GM18508 (cell line): ENCODE results near the gene DLG2.
"Not testable (repeated sequence)": the region's sequence is repeated elsewhere in the genome, so short reads cannot be mapped to it uniquely, and the experiment has no call there.

ENCODE experiments used
- ATAC-seq: cut with Tn5 transposase; IDR thresholded peaks from one replicate; pipeline ENCODE4 v1.9.1; 2021; ENCODE audit warnings: moderate number of reproducible peaks; ENCODE audit not compliant: insufficient read depth, unreplicated experiment

The DLG2 gene

DNA sequence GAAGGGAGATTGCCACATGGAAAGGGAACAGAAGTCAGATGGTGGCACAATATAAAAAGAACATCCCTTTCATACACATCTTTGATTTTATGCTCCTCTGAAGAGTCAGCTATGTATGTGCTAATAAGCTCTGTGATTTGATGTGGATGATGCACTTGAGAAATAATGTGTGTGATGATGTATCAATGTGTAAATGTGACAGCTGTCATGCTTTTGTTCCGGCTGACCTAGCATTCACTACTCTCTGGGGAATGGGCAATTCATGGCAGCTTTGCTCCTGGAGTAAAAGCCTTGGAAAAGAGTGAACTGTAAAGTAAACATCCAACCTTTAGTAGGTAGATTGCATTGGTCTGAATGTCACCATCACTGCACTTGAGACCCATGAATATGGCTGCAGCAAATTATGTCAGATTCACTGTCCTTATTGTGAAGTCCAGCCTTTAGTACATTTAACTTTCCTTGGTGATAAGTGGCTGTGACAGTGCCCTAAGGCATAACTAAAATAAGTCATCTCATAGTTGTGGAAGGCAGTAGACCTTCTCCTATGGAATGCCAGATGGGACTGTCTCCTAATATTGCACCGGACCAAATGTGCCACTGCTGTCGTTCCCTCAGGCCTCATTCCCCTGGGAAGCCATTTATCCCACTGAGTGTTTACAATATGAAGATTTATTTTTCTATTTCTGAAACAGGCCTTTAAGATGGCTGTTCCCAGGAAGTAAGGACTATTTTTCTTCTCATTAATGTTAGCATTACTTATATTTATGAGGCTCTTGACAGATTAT, 2162.8 kb downstream of the DLG2 start:
- ATAC-seq, result no peak

DNA sequence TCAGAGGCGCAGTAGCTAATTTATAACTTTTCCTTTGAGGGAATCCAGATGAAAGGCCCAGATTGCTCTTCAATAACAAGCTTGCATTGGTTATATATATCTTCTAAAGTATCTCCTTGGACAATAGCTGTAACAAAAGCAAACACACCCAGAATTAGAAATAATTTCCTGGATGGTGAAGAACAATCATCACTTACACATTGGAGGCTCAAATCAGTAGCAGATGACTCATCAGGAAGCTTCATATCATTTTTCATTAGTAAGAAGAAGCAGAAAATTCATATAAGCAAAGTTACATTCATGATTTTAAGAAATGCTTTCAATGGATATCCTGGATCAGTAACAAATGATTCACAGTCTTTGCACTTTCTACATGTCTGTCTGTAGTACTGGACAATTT, 2167.3 kb downstream of the DLG2 start:
- ATAC-seq, result no peak

DNA sequence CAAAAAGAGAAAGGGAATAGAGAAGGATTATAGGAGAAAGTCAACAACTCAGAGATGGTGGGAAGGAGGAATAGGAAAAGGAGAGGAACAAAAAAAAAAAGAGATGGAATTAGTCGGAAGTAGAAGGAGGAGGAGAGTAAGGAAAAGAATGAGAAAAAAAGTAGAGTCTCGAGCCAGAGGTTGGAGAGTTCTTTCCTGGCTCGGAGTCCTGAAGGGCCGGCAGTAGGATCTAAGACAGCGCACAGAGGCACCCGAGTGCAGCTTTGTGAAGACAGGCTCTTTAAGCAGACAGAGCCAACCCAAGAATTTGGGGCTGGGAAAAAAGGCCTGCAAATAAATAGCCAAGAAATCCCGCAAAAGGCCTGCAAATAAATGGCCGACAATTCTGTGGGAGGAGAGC, 2170.6 kb downstream of the DLG2 start:
- no peak for ATAC-seq

DNA sequence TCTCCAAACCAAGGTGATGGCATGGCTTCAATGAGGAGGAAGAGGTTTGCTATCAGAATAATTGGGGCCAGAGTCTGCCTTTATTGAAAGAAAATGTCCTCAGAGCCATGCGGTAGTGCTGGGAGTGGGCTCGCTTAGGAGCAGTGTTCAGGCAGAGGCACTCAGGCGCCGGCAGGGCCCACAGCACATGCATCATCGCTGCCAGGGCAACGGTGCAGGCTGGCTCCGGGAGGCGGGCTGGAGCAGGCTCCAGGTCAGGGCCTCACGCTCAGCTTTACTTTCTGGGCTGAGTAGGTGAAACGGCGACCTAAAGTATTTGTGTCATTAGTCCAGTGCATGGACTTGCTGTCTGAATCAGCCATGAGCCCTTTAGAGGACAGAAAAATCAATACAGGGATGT, 2171.1 kb downstream of the DLG2 start:
- no peak for ATAC-seq

DNA sequence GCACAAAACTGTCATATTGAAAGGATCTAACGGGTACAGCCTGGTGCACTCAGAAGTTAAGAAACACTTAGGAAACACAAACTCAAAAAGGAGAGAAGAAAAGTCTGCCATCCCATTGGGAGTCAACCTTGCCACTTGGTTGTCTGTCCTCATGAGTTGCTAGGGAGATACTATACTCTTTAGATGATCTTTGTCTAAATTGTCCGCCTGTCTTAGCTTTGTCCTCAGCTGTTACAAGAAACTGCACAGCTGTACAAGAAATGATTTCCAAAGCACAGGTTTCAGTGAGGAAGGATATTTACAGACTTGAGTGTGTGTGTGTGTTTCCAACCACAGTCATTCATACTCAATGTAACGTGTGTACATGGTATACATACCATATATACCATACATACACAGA, 2171.8 kb downstream of the DLG2 start:
- ATAC-seq, result no peak

DNA sequence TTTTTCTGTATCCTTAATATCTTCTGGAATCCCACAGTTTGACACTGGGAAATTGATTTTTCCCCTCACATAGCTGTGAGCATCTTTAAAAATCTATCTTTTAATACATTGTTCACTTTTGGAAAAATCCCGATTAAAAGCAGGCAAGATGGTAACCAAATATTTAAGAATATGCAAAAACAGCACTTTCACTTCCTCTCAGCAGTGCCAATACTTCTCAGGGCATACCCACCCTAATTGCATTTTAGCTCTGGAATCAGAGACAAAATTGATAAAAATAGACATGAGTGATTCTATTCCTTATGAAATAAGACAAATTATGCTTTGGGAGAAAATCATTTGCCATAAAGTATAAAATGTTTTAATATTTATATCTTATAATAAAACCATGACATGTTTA, 2172.5 kb downstream of the DLG2 start:
- no peak for ATAC-seq

DNA sequence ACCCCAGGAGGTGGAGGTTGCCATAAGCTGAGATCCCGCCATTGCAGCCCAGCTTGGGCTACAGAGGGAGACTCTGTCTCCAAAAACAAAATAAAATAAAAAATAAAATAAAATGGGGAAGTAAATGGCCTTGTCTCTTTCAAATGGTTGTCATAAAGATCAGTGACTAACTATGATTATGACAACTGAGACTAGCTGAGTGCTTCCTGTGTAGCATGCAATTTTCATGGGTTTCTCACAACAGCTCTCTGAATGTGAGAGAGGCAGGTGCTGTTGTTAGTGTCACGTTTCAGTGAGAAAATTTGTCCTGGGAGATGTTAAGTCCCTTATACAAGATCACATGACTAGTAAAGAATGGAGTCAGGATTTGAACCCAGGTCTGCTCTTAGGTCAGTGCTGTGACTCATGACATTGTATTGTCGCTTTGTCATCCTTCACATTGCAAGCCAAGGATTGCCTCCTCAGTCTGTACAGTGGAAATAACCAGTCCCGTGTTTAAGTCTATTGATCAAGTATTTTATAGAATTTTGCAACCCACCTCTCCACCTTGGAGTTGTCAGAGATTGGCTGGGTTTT, 2177.7 kb downstream of the DLG2 start:
- no peak for ATAC-seq

DNA sequence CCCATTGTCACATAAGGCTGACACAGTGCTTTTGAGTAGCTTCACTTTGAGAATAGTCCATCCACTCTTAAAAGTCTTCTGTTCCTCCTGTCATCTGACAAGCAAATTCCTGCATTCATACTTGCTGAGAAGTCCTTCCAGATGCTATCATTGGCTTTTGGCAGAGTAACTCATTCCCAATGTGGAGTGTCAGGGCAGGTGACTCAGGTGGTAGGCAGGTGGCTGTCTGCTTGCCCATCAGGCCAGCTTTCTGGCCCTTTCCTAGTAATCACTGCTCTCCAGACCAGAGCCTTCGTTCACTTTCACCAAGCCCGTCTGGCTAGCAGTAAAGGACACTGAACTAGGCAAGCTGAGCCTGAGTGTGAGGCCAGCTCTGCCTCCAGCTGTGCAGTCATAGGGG, 2178.5 kb downstream of the DLG2 start:
- no peak for ATAC-seq

DNA sequence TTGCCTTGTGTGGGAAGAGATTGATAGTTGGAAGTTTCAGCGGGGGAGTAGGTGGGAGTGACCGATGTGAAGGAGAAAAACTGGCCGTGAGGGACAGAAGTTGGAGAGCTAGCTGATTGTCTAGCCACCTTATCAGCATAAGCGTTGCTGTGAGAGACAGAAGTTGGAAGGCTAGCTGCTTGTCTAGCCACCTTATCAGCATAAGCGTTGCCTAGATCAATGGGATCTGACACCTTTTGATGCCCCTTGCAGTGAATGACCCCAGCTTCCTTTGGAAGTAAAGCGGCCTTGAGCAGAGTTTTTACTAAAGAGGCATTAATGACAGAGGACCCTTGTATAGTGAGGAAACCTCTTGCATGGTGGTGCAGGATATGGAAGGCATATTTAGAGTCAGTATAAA, 2183.3 kb downstream of the DLG2 start:
- not testable (repeated sequence) for ATAC-seq

DNA sequence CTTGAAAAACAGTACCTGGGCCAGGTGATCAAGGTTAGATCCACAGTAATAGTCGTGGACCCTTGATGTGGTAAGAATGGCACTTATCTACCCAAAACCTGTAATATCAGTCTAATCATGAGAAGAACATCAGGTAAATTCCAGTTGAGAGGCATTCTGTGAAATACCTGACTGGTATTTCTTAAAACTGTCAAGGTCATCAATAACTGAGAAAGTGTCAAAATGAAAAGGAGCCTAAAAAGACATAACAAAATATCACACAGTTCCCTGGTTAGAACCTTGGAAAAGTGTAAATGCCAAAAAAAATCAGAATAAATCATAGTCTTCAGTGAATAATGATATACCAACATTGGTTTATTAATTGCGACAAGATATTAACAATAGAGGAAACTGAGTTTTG, 2185.5 kb downstream of the DLG2 start:
- ATAC-seq, result no peak

DNA sequence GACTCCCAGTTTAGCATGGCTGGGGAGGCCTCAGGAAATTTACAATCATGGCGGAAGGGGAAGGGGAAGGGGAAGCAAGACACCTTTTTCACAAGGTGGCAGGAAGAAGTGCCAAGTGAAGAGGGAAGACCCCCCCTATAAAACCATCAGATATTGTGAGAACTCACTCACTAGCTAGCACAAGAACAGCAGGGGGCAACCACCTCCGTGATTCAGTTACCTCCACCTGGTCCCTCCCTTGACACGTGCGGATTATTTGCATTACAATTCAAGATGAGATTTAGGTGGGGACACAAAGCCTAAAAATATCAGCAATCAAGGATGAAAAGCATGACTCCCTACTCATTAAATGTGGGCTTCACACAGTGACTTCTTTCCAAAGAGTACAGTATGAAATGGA, 2186.0 kb downstream of the DLG2 start:
- no peak for ATAC-seq

DNA sequence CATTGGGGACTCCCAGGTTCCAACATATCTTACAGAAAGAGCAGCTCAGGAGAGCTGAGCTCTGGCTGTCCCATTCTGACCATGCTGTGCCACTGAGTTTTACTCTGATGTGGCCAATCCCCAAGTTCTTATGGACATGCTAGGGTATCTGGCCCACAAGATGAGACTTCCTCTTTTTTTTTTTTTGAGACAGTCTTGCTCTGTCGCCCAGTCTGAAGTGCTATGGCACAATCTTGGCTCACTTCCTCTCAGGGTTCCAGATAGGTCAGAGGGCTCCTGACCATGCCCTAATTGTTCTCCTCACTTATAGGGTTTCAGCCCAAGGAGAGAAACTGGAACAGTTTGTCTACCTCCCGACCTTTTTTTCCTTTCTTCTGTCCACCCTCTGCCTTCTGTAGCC, 2188.7 kb downstream of the DLG2 start:
- ATAC-seq, result no peak

DNA sequence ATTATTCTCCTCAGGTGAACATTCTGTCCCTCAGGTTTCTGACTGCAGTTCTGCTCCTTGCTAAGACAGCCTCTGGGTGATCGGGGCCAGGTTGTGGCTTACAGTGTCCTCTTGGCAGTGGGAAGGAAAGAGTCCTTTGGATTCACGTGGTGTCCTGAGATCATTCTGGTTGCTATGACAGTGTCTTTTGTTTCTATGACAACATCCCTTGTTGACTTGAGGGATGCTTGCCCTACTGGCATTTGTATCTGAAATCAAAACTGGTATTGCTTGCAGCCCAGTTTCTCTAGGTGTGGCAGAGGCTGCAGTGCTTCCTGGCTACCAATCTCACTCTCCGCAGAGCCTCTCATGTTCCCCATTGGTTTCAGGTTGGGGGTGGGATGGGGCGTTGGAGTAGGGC, 2189.2 kb downstream of the DLG2 start:
- ATAC-seq, result no peak

DNA sequence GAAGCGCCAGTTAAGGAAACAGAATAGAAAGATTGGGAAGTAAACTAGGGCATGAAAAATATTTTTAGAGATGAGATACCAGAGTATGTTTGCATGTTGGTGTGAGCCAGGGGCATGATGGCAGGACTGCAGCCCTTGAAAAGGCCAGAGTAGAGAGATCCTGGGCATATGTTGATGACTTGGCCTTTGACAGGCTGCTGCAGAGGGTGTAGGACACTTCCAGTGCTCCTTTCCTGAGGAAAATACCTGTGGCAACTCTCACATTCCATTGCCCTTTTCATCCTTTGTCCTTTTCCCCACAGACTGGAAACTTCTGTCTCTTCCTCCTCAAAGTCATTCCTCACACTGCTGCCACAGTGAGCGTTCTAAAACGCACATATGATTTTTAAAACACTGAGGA, 2190.3 kb downstream of the DLG2 start:
- no peak for ATAC-seq

DNA sequence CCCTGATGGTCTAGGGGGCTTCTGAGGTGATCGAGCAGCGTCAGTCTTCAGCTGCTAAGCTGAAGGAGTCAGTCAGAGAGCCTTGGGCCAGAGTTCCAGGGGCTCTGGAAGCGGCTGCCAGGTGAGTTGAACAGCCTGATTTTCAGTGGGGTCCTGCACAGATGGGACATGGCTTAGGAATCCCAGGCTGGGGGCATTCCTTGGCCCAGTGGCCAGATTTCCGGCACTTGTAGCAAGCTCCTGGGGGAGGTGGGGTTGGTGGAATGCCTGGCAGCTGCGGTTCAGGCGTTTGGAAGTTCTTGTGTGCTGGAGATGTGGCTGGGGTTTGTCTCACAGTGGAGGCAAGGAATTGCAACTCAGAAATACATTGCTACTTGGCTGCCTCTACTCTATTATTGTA, 2192.3 kb downstream of the DLG2 start:
- not testable (repeated sequence) for ATAC-seq

DNA sequence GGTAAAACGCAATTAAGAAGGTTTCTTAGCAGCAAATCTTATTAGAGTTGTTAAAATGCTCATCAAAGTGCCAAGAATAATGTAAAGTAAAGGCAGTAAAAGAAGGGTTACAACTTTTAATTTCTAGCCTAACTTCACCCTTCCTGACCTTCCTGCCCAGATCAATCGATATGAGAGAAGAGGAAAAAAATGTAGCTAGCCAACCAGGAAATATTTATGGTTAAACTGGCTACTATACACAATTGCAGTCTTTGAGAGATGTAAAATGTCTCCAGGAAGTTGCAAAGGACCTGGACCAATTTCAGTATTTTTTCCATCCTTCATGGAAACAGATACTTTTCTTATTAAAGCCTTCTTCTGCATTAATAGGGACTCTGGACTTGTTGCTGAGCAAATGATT, 2199.2 kb downstream of the DLG2 start:
- no peak for ATAC-seq

DNA sequence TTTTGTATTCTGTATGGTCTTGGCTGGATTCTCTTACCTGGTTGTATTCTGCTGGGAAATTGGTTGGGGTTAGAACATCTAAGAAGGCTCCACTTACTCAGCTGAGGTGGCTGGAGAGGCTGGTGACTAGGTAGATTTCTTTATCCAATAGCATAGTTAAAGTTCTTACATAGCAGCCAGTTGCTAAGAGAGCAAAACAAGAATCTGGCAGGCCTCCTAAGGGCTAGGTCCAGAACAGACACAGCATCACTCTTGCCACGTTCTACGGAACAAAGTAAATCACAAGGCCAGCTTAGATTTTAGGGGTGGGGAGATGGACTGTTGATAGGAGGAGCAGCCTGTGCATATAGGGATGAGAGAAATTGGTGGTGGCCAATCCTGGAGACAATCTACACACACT, 2199.6 kb downstream of the DLG2 start:
- no peak for ATAC-seq

DNA sequence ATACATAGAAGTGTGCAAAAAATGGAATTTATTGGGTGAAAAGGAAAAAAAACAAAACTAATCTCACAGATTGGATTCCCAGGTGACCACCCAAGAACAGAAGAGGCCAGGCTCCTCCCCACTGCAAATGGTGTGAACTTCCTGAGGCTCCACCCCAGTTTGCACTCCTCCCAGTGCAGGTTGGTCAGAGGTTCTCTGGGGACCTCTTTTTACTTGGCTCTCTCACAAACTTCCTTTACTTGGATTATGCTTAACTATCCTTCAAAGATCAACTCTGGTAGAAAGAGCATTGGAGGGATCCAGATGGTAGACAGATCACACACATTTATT, 2202.0 kb downstream of the DLG2 start:
- ATAC-seq, result no peak

DNA sequence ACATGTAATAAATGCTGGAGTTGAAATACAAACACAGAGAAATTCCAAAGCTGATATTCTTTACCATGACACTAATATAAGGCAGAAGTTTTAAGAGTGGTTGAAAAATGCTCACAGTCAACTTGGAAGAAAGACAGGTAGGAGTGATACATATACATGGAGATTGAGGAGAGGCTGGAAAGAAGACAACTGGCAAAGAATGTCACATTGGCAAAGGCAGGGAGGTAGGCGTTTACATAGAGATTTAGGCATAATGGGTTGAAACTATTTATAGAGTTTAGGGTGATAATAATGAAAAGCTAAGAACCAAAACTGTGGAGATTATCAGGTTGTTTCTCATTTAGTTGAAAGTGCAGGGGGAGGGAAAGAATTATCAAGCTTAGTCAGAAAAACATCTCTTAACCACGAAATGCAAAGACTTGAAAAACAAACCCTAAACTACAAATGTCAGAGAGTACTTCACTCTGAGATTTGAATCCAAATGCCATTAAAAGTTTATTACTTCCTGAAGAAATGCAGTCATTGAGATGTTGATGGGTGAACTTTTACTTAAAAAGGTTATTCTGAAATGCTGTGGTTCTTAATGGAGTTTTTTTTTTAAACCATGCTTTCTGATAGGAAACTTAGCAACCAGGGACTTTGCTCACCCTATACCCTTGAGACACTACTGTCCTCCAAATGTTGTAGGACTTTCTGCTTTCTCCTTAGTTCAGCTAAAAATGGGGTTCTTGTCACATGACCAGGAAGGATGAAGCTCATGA, 2202.6 kb downstream of the DLG2 start:
- ATAC-seq, result no peak

DNA sequence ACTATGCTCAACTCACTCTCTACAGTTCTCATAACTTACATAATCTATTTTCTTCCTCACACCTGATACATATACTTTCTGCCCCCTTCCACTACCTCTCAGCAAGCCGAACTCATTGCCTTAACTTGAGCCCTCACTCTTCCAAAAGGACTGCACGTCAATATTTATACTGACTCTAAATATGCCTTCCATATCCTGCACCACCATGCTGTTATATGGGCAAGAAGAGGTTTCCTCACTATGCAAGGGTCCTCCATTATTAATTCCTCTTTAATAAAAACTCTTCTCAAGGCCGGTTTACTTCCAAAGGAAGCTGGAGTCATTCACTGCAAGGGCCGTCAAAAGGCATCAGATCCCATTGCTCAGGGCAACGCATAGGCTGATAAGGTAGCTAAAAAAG, 2204.5 kb downstream of the DLG2 start:
- ATAC-seq, result not testable (repeated sequence)

DNA sequence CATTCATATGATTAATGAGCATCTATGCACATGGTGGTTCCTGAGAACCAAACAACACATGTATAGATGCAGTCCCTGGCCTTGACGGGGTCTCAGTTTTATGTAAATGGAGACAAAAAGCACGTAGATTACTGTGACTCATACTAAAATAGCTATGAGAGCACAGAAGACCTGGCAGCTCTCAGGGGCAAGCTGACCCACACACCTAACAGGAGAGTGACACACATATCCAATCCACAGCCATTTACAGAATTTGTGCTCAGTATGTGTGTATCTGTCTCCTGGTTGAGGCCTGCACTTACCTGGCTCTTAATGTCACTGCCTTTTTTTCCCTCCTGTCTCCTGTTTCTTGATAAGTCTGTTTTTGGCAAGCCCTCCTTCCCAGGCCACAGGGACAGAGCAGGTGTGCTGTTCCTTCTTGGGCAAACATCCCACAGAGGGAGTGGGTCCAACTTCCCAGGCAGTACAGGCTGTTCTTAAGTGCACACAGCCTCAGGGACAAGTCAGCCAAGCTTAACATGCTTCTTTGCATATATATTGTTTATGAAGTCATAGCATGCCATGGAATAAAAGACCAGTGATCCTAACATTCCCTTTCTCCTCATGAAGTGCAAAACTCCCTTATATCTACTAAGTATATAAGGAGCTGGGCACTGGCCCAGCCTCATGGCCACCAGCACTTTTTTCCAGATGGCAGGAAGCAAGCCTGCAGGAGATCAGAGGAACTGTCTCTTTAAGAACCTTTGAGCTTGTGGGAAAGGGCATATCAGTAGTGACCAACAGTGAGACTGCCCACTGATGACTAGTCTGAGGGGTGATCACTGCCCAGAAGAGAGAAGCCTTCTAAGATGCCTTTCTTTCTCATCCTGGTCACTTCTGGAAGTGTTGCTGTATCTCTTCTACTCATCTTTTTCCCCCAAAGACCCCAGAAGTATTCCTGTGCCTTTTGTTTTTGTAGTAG, 2216.3 kb downstream of the DLG2 start:
- no peak for ATAC-seq
